Prostate gland (tissue), 2 donors: ENCODE results near the gene BCAT1. TPM values are rescaled to one million over a fixed set of nuclear protein-coding genes. Genes with fewer than 3 reads are reported as not detected.

ENCODE experiments used
- DNase-seq: peaks from one replicate; pipeline ENCODE4 v3.0.0-alpha.2; 2019; ENCODE audit warnings: low spot score
- H3K27ac ChIP-seq, 2 donors: fragments of 200-600 bp; sonication (generic); 2 replicates each; pipeline ENCODE4 v1.5.1; 2017 to 2019
- H3K27me3 ChIP-seq: fragments of 200-600 bp; sonication (generic); replicated peaks from 2 replicates; pipeline ENCODE4 v1.5.1; 2019; ENCODE audit not compliant: insufficient read depth
- H3K36me3 ChIP-seq, 2 donors: fragments of 200-600 bp; sonication (generic); 1 replicate in 1 of 2; 2 replicates in 1 of 2; pipeline versions ENCODE4 v1.5.1 to v1.8.1; 2017 to 2019
- H3K4me1 ChIP-seq: fragments of 200-600 bp; sonication (generic); replicated peaks from 2 replicates; pipeline ENCODE4 v1.5.1; 2019
- H3K4me3 ChIP-seq, 2 donors: fragments of 200-600 bp; sonication (generic); 2 replicates each; pipeline ENCODE4 v1.5.1; 2017 to 2019
- H3K9me3 ChIP-seq: fragments of 200-600 bp; sonication (generic); 2 replicates; pipeline ENCODE4 v1.5.1; 2017
- CTCF ChIP-seq, 4 experiments: fragments of 200-600 bp in 2 of 4; fragments of 450-650 bp in 2 of 4; sonication (generic) in 2 of 4; IDR thresholded peaks; 1 replicate in 3 of 4; 2 replicates in 1 of 4; pipeline ENCODE4 v1.5.1; 2016 to 2019; ENCODE audit warnings: antibody characterized with exemption in 4 of 4, mild to moderate bottlenecking in 2 of 4, moderate library complexity in 2 of 4
- POLR2A ChIP-seq: fragments of 450-650 bp; IDR thresholded peaks from one replicate; pipeline ENCODE4 v1.6.1; 2016; ENCODE audit warnings: antibody characterized with exemption, mild to moderate bottlenecking
- POLR2AphosphoS5 ChIP-seq: sonication (generic); formaldehyde crosslinking; IDR thresholded peaks from one replicate; pipeline ENCODE4 v1.6.1; 2017; ENCODE audit warnings: antibody characterized with exemption
- WGBS: methylation state at CpG from one replicate; pipeline ENCODE4 v1.1.5; 2018; 5-methylcytosine and 5-hydroxymethylcytosine counted together
- intact Hi-C: fragments of 100-400 bp; cut with DNase I; formaldehyde crosslinking; loops from one replicate; pipeline ENCODE4 v1.14.2; 2022
- total RNA-seq, 2 donors: library from RNA; depleted of rRNA; stranded (reverse); fragments of >200 nt; gene quantifications; one replicate each; pipeline ENCODE4 v1.1.0, GENCODE V29; 2016

The BCAT1 gene
- total RNA-seq, 2 donors from 2014 or later: 0.59 to 43.1 TPM

GRCh38 chr12:24898185-24898584 is 50.7 kb downstream of the BCAT1 start:
- H3K9me3 ChIP-seq: no peaks in the 10 kb centered on the region
- intact Hi-C loops: no loop called here
- no peak overlapping the region for H3K27ac ChIP-seq
- TF ChIP-seq POLR2A: no peak
- no peak for TF ChIP-seq POLR2AphosphoS5
- no peak for TF ChIP-seq CTCF (IDR thresholded peaks at IDR 0.05)
- DNase-seq: no peak
- WGBS: 63% methylated on average over 1 of the region's 1 CpG
- H3K36me3 ChIP-seq: no peaks in the 10 kb centered on the region
- peaks cover 1% of the 10 kb centered on the region for H3K27me3 ChIP-seq
- H3K4me1 ChIP-seq: no peaks in the 10 kb centered on the region
- no peak overlapping the region for H3K4me3 ChIP-seq

- TF ChIP-seq POLR2AphosphoS5 (no peak), POLR2A (no peak)
Measured at GRCh38 chr12:24896171-24896570, 52.7 kb downstream of the BCAT1 start.

GRCh38 chr12:24895612-24896011 is 53.3 kb downstream of the BCAT1 start:
- Histone ChIP-seq H3K9me3 (no peaks in the 10 kb centered on the region), H3K36me3 (no peaks in the 10 kb centered on the region), H3K27me3 (no peaks in the 10 kb centered on the region), H3K27ac (no peak overlapping the region), H3K4me3 (no peak overlapping the region), H3K4me1 (no peaks in the 10 kb centered on the region)
- intact Hi-C loops: no loop called here
- 20% methylated on average over 1 of the region's 1 CpG for WGBS
- DNase-seq: no peak
- TF ChIP-seq CTCF (IDR thresholded peaks at IDR 0.05): no peak
- no peak for TF ChIP-seq POLR2AphosphoS5
- TF ChIP-seq POLR2A: no peak

More at GRCh38 chr12:24896171-24896570, 52.7 kb downstream of the BCAT1 start:
- no peak overlapping the region for H3K4me3 ChIP-seq
- DNase-seq: no peak
- no peaks in the 10 kb centered on the region for H3K9me3 ChIP-seq
- no peaks in the 10 kb centered on the region for H3K36me3 ChIP-seq
- intact Hi-C loops: no loop called here
- no peaks in the 10 kb centered on the region for H3K27me3 ChIP-seq
- 68% methylated on average over 6 of the region's 6 CpGs for WGBS
- no peak overlapping the region for H3K27ac ChIP-seq
- no peaks in the 10 kb centered on the region for H3K4me1 ChIP-seq

- 35% methylated on average over 3 of the region's 3 CpGs for WGBS
- Histone ChIP-seq H3K4me3 (no peak overlapping the region), H3K27me3 (no peaks in the 10 kb centered on the region), H3K36me3 (no peaks in the 10 kb centered on the region), H3K4me1 (no peaks in the 10 kb centered on the region), H3K27ac (no peak overlapping the region), H3K9me3 (no peaks in the 10 kb centered on the region)
- intact Hi-C loops: no loop called here
- no peak for TF ChIP-seq CTCF (IDR thresholded peaks at IDR 0.05)
- no peak for TF ChIP-seq POLR2A
- TF ChIP-seq POLR2AphosphoS5: no peak
- no peak for DNase-seq
Measured at GRCh38 chr12:24894879-24895278, 54.0 kb downstream of the BCAT1 start.

- no peak overlapping the region for H3K27ac ChIP-seq
- H3K4me3 ChIP-seq: no peak overlapping the region
- no peaks in the 10 kb centered on the region for H3K9me3 ChIP-seq
- no peaks in the 10 kb centered on the region for H3K4me1 ChIP-seq
- no peaks in the 10 kb centered on the region for H3K27me3 ChIP-seq
- intact Hi-C loops: no loop called here
- no peaks in the 10 kb centered on the region for H3K36me3 ChIP-seq
- TF ChIP-seq CTCF (IDR thresholded peaks at IDR 0.05): no peak
- 93% methylated on average over 7 of the region's 7 CpGs for WGBS
- DNase-seq: no peak
Measured at GRCh38 chr12:24890048-24890803, 58.7 kb downstream of the BCAT1 start.
